Airway epithelial cell (primary cell): ENCODE measurements around the gene ERV3-1. TPM values are rescaled to one million over a fixed set of nuclear protein-coding genes. Genes with fewer than 3 reads are reported as not detected.

ENCODE experiments used
- total RNA-seq: library from RNA; depleted of rRNA; stranded (reverse); fragments of >200 nt; gene quantifications from 2 replicates; pipeline ENCODE4 v1.2.3, GENCODE V29; 2015

Gene ERV3-1, protein sequence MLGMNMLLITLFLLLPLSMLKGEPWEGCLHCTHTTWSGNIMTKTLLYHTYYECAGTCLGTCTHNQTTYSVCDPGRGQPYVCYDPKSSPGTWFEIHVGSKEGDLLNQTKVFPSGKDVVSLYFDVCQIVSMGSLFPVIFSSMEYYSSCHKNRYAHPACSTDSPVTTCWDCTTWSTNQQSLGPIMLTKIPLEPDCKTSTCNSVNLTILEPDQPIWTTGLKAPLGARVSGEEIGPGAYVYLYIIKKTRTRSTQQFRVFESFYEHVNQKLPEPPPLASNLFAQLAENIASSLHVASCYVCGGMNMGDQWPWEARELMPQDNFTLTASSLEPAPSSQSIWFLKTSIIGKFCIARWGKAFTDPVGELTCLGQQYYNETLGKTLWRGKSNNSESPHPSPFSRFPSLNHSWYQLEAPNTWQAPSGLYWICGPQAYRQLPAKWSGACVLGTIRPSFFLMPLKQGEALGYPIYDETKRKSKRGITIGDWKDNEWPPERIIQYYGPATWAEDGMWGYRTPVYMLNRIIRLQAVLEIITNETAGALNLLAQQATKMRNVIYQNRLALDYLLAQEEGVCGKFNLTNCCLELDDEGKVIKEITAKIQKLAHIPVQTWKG
- 7.4 and 10.4 TPM in 2 replicates for total RNA-seq

DNA sequence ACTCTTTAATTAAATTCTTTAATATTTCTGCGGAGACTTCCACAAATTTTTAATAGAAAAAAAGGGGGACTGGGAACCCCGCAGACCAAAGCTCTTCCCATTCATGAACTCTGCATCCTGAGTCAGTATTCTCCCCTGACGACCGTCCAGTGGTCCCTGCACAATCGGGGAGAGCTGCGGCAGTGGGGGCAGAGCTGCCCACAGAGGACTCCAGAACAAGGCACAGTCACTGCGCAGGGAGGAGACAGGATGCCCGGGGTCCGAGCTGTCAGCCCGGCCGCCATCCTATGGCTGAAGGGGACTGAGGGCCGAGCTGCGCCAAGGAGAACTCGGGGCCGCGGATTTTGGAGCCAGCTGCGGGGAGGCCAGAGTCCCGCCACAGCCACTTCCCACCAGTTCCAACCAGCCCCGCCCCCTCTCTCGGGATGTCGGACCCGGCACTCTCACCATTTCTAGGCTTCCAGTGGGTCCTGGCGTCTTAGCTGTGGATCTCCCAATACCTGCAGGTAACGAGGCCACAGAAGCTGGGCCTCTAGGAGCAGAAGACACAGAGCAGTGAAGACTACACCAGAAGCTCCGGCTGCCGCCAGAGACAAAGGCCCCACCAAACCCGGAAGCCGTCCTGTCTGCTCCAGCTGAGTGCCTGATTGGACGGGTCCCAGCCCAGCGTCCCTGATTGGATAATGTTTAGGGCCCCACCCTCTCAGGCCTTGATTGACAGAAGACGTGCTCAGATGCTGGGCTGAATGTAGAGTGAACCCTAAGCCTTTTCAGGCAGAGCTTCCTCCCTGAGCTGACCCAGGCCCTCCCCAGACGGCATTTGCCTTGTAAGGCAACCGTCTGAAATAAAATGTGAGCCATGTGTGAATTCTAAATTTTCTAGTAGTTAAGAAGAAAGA lies at the start of gene ERV3-1:
Gene ERV3-1 (minus strand): TSS at position 594 of the 899 bp plus-strand sequence. CDS start 13,661 bp downstream, outside the sequence.

DNA sequence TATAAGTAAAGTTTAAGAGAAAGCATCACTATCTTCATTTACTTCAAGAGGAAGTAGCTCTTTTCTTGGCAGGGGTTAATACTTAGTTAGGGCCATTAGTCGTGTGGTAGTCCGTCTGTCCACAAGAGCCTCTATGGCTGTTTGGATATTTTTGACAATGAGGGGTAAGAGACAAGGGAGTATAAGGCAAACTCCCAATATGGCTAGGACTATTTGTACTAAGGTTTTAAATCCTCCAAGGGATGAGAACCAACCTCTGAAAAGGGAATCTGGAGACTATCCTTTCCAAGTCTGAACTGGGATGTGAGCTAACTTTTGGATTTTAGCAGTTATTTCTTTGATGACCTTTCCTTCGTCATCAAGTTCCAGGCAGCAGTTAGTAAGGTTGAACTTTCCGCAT lies 15.6 kb downstream of the ERV3-1 start, which contains the start of gene ZNF117:
Gene ZNF117 (minus strand): TSS at position 101 of the 400 bp plus-strand sequence.

Other genes with a start within 250 kb of the ERV3-1 start
- 3.7 and 5.7 TPM in 2 replicates for gene ZNF138, start 212.3 kb downstream of the ERV3-1 start, total RNA-seq
- 2.0 and 4.4 TPM in 2 replicates for gene ZNF273, start 103.4 kb downstream of the ERV3-1 start, total RNA-seq
- 1.8 and 3.0 TPM in 2 replicates for gene ZNF117, start 15.7 kb downstream of the ERV3-1 start, total RNA-seq